ENCODE results near the gene EPN2.
A peak's percentile ranks its signal among the peaks of the same experiment; 100 is the strongest.

EPN2 gene

DNA sequence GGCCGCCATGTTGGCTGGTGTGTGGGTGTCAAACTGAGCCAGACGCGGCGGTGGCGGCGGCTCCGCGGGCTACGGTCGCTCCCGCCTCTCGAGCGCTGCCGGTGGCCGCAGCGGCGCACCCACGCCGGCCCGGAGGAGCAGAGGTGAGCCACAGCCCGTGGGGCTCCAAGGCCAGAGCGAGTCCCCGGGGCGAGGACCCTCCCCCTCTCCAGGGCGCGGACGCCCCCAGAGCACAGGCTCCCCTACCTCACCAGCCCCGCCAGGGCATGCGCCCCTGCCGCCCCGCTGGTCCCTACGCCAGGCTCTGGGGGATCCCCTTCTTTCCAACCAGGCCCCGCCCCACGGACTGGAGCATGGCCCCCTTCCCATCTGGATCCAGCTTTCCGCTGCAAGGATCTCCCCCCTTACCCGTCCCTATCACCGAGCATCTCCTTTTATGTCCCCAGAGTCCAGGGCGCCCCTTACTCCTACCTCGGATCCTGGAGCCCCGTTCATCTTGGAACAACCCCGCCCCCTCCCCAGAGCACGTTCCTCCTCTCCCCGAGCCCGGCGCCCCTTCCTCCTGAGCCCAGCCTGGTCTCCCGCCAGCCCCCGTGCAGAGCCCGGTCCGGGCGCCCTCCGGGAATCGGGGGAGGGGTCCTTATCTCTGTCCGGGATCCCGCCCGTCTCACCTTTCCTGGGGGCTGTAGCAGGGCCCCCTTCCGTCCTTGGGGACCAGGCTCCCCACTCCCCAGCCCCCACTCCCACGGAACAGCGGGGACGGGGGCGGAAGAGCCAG is 412 bp downstream of the EPN2 start:
- no peak for DNase-seq (ENCODE audit: low read depth, low spot score)
- H3K27ac ChIP-seq: peak overlapping the region; percentile 63

DNA sequence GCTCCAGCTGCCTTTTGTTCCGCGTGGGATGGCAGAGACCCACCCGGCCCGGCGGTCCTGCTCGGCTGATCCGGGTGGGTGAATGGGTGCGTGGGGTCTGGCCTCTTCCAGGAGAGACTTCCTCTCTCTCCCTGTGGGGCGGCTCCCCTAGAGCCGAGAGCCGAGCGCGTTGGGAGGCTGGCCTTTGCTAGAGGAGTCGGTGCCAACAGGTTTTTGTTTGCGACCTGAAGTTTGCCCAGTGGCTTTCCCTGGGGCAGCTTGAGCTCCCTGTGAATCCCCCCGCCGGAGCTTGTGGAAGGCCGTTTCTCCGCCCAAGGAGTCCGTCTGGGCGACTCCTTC is 970 bp downstream of the EPN2 start:
- peak overlapping the region; percentile 63 for H3K27ac ChIP-seq
- no peak for DNase-seq (ENCODE audit: low read depth, low spot score)

DNA sequence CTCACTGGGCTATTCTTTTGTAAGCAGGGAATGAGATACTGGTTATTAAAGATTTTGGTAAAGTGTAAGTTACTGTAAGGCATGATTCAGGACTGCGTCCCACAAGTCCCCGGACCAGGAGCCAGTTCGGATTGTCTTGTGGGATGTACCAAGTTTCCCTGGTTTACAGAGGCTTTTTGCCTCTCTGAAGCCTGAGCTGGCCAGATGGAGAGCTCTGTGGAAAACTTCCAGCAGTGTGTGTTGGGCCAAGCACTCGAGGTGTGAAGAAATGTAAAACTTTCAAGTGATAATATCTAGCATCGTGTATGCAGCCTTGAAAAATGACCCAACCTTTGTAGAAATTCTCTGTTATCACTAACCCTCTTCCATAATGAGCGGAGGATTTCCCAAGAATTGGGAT is 2.4 kb downstream of the EPN2 start:
- no peak for DNase-seq (ENCODE audit: low read depth, low spot score)
- H3K27ac ChIP-seq: no peak overlapping the region

DNA sequence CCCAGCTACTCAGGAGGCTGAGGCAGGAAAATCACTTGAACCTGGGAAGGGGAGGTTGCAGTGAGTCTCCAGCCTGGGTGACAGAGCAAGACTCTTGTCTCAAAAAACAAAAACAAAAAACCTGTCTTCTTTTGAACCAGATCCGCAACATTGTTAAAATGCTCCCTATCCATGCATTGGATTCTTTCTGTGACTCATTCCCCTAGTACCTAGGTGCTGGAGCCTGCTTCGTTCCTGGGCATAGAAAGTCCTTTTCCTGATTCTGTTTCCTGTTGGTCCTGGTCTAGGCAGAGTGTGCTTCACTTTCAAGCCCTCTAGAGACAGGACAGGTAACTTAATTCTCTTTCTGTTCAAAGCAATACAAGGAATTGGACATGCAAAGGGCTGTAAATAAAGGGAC is 5.2 kb downstream of the EPN2 start:
- peak; percentile 26 for DNase-seq (ENCODE audit: low read depth, low spot score)
- peak overlapping the region; percentile 48 for H3K27ac ChIP-seq

DNA sequence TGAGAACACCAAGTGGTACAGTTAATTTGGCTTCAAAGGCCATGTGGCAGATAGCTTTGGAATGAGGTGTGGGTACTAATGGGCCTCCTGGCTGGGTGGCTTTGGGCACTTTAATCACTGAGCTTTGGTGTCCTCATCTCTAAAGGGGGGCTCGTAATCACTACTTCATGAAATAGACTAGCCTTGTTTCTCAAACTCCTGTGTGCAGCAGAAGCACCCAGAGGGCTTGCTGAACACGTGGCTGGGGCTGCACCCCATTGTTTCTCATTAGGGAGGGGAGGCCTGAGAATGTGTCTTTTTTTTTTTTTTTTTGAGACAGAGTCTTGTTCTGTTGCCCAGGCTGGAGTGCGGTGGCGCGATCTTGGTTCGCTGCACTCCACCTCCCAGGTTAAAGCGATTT is 5.8 kb downstream of the EPN2 start:
- peak overlapping the region; percentile 48 for H3K27ac ChIP-seq
- DNase-seq (ENCODE audit: low read depth, low spot score): no peak

DNA sequence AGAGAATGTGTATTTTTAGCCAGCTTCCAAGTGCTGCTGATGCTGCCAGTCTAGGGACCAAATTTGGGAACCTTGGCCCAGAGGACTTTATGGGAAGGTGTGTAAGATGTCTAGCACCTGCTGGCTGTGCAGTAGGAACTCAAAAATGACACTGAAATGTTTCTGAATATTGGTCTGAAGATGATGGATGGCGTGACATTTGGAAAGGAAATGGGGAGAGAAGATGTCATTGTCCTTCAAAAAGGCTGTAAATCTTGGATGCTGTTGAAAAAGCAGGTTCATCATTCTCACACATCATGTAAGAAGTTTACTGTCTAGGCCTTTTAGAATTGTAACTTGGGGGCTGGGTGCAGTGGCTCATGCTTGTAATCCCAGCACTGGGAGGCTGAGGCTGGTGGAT is 6.7 kb downstream of the EPN2 start:
- no peak for DNase-seq (ENCODE audit: low read depth, low spot score)
- H3K27ac ChIP-seq: no peak overlapping the region

DNA sequence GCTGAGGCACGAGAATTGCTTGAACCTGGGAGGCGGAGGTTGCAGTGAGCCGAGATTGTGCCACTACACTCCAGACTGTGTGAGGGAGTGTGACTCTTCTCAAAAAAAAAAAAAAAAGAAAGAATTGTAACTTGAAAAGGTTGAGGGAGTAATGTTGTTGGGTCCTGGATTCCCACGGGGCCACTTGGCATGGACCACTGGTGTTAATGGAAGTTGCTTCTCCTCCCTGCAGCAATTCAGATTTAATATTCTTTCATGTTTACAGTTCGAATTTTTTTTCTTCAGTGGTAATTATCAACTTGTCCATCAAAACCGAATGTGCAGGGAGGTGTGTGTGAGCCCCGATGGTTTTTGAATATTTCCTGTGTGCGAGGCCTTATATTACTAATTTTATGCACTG is 7.2 kb downstream of the EPN2 start:
- H3K27ac ChIP-seq: no peak overlapping the region
- DNase-seq (ENCODE audit: low read depth, low spot score): no peak

DNA sequence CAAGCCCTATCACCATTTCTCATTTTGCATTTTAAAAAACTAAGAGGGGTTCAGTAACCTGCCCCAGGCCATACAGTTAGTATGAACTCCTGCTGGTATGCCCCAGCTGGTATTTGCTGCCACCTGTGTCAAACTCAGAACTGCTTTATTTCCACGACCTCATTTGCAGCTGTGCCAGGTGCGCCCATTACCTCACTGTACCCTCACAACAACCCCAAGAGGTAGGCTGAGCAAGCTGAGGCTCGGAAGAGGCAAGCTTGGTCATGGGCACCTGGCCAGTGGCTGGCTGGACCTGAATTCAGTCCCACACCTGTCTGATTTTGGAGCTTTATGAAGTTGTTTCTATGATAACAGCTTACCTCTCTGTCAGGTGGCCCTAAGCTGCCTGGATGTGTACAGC is 7.6 kb downstream of the EPN2 start:
- H3K27ac ChIP-seq: no peak overlapping the region
- no peak for DNase-seq (ENCODE audit: low read depth, low spot score)

DNA sequence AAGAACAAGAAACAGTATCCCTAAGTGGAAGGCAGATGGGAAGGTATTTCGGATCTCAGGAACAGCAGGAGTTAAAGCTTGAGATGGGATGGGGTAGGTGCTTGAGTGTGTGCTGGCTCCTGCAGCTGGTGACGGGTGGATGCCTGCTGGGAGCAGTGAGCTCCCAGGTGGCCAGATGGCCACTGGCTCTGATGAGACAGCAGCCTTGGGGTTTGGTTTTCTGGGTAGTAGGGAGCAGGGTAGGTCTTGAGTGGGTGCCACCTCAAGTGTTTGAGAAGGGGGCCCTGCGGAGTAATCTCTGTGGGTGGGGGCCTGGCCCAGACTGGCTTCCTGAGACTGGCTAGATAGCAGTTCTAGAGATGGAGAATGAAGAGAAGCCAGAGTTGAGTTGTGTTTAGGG is 10.3 kb downstream of the EPN2 start:
- DNase-seq (ENCODE audit: low read depth, low spot score): no peak
- peak overlapping the region; percentile 40 for H3K27ac ChIP-seq

DNA sequence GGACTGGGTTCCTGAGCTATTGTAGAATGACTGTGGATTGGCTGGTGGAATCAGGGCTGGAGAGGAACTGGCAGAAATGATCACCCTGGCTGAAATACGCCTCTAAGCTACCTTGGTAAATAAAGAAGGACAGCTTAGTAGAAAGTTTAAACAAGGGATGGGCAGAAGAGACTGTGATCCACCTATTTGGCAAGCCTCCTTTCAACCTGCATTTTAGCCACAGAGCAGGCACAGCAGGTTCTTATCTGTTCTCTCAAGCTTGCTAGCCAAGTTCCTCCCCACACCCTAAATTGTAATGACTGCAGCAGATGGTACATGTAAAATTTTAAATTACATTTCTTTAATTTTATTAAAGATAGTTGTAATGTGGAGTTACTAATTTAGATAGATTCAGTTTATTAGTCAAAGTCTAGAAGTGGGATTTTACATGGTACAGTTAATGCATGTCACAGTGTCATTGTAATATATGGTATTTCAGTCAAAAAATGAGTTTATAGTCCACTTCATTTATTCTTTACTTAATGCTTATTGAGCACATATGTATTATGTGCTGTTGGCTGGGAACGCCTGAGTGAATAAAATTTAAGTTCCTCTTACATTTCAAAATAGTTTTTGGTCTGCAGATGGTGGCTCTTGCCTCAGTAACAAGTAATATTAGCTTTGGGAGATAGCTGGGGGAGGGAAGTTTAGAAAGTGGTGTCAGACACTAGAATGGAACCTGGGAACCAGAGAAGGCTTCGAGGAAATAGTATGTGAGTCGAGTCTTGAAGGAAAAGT is 11.2 kb downstream of the EPN2 start:
- peak; percentile 40 for DNase-seq (ENCODE audit: low read depth, low spot score)
- peak overlapping the region; percentile 40 for H3K27ac ChIP-seq

DNA sequence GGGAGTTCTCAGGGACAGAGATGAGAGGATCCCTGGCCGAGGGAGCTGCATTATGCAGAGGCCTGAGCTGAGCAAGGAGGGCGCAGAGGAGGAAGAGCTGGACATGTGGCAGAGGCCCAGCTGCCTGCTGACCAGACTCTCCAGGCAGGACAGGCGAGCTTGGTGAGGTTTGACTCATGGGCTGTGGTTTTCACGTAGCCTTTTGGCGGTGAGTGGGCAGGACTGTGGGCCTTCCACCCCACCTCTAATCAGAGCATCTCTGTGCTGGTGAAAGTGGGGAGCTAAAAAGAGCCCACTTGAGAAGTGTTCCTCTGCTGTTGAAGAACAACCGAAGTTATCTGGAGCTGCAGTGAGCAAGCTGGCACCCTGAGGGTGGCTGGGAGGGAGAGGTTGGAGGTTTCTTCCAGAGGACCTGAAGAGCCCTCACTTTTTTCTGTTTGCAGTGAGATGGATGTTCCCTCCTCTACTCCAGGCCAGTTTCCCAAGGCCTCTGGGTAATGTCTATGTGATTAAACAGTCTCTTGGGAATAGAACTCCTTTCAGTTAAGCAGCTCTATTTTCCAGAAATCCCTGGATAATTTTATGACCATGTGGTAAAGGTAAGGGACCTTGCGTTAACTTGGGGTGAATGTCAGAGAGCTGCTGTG is 11.9 kb downstream of the EPN2 start:
- H3K27ac ChIP-seq: peak overlapping the region; percentile 40
- no peak for DNase-seq (ENCODE audit: low read depth, low spot score)

DNA sequence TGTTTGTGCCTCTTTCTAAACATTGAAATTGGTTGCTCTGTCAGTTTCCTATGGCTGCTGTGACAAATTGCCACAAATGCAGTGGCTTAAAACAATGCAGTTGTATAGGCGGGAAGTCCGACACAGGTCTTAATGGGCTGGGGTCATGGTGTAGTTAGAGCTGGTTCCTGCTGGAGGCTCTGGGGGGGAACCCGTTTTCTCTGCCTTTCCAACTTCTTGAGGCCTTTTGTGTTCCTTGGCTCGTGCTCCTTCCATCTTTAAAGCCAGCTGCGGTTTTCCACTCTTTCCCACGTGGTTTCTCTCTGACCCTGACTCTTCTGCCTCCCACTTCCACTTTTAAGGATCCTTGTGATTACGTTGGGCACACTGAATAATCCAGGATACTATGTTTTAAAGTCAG is 12.5 kb downstream of the EPN2 start:
- no peak for DNase-seq (ENCODE audit: low read depth, low spot score)
- H3K27ac ChIP-seq: no peak overlapping the region

DNA sequence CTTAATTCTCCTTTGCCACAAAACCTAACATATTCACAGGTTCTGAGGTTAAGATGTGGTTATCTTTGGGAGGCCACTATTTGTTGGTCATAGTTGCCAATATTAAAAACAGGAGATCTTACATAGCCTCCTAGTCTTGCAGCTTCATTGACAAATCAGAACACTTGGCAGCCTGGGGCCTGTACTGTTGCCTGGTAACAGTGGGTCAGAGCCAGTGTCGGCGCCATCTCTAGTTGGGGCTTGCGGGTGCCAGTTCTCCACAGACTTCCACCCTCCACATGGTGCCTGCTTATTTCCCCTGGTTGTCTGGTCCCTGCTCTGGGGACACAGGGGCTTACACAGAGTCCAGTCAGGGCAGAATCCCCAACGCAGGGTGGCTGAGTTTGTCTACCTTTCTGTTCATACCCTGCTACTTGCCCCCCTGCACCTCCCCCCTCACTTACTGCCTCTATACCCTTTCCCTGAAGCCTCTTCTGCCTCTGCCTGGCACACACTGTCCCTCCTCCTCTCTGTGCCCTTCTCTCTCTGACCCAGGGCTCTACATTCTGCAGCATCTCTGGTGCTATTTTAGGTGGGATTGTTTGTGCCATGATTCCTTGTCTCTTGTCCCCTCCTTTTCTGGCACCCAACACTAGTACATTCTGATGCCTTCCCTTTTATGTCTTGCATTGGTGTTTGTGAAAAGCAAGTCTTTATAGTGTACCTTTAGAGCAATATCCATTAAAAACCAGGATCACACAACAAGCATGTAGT is 13.4 kb downstream of the EPN2 start:
- H3K27ac ChIP-seq: no peak overlapping the region
- no peak for DNase-seq (ENCODE audit: low read depth, low spot score)

DNA sequence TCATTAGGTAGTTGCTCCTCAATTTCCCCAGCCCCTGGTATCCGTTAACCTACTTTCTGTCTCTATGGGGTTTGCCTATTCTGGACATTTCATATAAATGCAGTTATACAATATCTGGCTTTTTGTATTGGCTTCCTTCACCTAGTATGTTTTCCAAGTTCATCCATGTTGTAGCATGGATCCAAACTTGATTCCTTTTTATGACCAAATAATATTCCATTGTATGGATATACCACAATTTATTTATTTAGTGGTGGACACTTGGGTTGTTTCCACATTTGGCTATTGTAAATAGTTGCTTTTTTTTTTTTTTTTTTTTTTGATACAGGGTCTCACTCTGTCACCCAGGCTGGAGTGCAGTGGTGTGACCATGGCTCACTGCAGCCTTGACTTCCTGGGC is 15.9 kb downstream of the EPN2 start:
- no peak for DNase-seq (ENCODE audit: low read depth, low spot score)

DNA sequence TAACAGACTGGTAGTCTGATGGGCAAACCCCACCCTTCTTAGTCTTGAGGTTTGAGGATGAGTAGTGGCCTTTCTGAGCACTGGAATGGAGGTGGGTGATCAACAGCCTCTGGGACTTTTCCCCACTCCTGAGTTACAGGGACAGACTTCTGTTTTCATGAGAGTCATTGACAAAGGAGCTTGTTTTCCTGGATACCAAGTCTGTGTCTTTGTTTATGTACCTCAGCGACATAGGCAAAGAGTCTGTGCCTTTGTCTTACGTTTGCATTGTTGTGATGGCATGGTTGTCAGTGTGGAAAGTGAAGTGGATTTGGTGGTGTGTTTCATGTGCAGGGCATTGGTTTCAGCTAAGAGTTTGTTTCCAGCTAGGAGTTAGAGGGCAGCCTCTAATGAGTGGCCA is 17.5 kb downstream of the EPN2 start:
- no peak overlapping the region for H3K27ac ChIP-seq
- no peak for DNase-seq (ENCODE audit: low read depth, low spot score)

More for the DNA sequence above, 15.9 kb downstream of the EPN2 start:
- no peak overlapping the region for H3K27ac ChIP-seq

DNA sequence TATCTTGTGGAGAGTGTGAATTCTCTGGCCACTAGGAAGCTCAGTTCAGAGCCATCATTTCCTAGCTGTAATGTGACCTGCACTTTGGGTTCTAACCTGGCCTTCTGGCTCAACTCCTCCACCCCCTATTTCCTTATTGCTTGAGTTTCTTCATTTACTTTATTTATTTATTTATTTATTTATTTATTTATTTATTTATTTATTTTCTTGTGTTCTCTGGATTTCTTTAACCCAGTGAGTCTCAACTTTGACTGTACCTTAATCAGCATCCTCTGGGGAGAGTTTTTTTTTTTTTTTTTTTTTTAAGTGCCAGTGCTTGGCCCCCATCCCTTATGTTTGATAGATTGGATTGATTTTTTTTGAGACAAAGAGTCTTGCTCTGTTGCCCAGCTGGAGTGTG is 18.1 kb downstream of the EPN2 start:
- no peak for DNase-seq (ENCODE audit: low read depth, low spot score)
- no peak overlapping the region for H3K27ac ChIP-seq

DNA sequence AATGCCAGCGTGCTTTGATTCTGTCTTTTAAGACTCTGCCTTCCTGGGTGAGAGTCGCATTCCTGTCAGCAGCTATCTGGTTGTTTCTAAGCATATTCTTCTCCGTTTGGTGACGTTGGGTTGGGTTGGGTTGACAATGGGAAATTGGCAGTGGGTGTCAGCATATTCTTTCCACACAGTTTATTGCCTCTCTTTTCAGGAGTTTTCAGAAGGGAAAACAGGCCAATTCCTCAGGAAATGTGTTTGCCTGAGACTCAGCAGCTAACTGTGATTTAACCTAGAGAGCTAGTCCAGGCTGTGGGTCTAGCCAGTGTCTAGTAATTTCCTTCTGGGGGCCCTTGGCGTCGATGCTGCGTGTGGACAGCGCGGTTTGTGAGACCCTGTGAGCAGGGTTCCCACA is 21.2 kb downstream of the EPN2 start:
- no peak overlapping the region for H3K27ac ChIP-seq
- DNase-seq (ENCODE audit: low read depth, low spot score): no peak

DNA sequence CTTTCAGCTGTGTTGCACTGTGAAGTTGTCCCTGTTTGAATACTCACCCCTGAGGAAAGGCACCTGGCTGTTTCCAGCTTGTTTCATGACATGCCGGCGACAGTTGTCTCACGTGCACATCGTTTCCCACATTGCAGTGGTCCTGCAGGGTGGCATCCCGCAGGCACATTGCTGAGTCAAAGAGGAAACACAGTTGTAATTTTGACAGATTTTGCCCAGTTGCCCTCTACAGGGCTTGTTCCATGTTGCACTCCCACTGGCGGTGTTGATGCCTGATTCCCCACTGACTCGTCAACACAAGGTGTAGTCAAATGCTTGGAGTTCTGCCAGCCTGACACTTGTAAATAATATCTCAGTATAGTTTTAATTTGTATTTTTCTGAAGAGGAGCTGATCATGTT is 23.8 kb downstream of the EPN2 start:
- H3K27ac ChIP-seq: no peak overlapping the region
- no peak for DNase-seq (ENCODE audit: low read depth, low spot score)

DNA sequence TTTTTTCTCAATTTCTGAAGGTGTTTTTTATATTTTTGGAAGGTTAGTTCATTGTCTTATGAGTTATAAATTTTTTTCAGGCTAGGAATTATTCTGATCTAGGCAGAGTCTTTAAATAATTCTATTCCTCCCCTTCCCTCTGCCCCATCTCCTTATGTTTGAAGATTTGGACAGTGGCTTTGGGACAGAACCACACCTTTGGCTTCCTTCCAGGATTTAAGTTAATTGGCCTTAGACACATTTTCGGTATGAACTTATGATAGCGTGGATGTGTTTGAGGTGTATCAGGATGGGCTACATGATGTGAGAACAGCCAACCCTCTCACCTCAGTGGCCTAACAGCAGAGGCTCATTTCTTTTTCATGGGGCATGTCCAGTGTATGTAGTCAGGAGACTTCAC is 24.3 kb downstream of the EPN2 start:
- no peak overlapping the region for H3K27ac ChIP-seq
- no peak for DNase-seq (ENCODE audit: low read depth, low spot score)

DNA sequence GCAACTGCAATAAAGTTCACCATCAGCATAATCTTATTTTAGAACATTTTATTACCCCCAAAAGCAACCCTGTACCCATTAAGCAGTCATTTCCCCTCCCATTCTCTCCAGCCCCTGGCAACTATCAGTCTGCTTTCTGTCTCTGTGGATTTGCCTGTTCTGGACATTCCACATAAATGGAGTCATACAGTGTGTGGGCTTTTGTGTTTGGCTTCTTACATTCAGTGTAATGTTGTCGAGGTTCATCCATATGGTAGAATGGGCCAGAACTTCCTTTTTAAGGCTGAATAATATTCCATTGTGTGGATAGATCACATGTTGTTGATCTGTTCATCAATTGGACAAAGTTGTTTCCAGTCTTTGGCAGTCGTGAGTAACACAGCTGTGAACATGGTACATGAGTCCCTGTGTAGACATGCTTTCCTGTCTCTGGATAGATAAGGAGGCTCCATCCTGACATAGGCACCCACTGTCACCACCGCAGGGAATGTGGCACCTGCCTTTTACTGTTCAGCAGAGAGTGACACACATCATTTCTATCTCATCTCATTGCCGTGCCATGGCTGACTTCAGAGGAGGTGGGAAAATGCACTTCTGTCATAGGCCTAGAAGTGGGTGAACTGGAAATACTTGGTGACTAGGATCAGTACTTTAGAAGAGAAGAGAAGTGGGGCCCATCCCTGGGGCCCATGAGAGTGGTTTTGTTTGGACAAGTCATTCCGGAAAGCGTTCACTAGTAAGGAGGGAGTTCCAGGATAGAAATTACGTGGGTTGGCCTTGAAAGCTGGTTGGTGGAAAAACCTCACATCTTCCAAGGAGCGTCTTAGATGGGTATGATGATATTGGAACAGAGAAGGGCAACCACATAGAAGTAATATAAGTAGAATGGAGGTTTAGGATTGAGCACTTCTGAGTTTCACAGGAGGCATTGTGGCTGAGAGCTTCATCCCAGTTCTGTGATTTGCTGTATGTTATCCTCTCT is 25.8 kb downstream of the EPN2 start:
- peak; percentile 53 for DNase-seq (ENCODE audit: low read depth, low spot score)
- H3K27ac ChIP-seq: peak overlapping the region; percentile 72

Measured in epithelial cell of prostate (primary cell).